Transverse colon (tissue), 4 donors: ENCODE measurements around the gene PRCP.

ENCODE experiments used
- POLR2A ChIP-seq: fragments of 450-650 bp; IDR thresholded peaks from one replicate; pipeline ENCODE4 v1.6.1; 2016; ENCODE audit warnings: antibody characterized with exemption, mild to moderate bottlenecking, moderate library complexity
- POLR2AphosphoS5 ChIP-seq, 3 donors: sonication (generic); formaldehyde crosslinking; IDR thresholded peaks; one replicate each; pipeline ENCODE4 v1.6.1; 2016; ENCODE audit warnings: antibody characterized with exemption in 3 of 3
- TF ChIP-seq, protein P1 (sequence below), 5 experiments: fragments of 200-600 bp in 3 of 5; fragments of 450-650 bp in 2 of 5; sonication (generic) in 3 of 5; IDR thresholded peaks; 1 replicate in 2 of 5; 2 replicates in 3 of 5; pipeline ENCODE4 v1.5.1; 2016 to 2017; ENCODE audit warnings: antibody characterized with exemption in 5 of 5, inconsistent platforms in 3 of 5, mild to moderate bottlenecking in 2 of 5, moderate library complexity in 1 of 5

- TF ChIP-seq, protein P1, sequence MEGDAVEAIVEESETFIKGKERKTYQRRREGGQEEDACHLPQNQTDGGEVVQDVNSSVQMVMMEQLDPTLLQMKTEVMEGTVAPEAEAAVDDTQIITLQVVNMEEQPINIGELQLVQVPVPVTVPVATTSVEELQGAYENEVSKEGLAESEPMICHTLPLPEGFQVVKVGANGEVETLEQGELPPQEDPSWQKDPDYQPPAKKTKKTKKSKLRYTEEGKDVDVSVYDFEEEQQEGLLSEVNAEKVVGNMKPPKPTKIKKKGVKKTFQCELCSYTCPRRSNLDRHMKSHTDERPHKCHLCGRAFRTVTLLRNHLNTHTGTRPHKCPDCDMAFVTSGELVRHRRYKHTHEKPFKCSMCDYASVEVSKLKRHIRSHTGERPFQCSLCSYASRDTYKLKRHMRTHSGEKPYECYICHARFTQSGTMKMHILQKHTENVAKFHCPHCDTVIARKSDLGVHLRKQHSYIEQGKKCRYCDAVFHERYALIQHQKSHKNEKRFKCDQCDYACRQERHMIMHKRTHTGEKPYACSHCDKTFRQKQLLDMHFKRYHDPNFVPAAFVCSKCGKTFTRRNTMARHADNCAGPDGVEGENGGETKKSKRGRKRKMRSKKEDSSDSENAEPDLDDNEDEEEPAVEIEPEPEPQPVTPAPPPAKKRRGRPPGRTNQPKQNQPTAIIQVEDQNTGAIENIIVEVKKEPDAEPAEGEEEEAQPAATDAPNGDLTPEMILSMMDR (IDR thresholded peaks at IDR 0.05) = no peak
- TF ChIP-seq POLR2A (no peak), POLR2AphosphoS5 (IDR thresholded peaks at IDR 0.05) (no peak)
Measured at GRCh38 chr11:82786836-82787235, 113.4 kb downstream of the PRCP start.
